DMS114 treated with DMSO at 0.1 percent for 48 hours (cell line): Measurements from ENCODE around the gene CACNA1D.
"Not testable (repeated sequence)": the region's sequence is repeated elsewhere in the genome, so short reads cannot be mapped to it uniquely, and the experiment has no call there.

Experiments
- DNase-seq: peaks from one replicate; lab custom pipeline; 2025; ENCODE audit not compliant: unreplicated experiment; lab: John Stamatoyannopoulos, UW

Gene CACNA1D

GRCh38 chr3:53613125-53613524 is 118.7 kb downstream of the CACNA1D start:
- DNase-seq = no peak

- no peak for DNase-seq
Observed at GRCh38 chr3:53614307-53614706, 119.9 kb downstream of the CACNA1D start.

- DNase-seq = no peak
Observed at GRCh38 chr3:53616321-53616720, 121.9 kb downstream of the CACNA1D start.

- no peak for DNase-seq
Observed at GRCh38 chr3:53616971-53617892, 122.8 kb downstream of the CACNA1D start.

- DNase-seq = no peak
Observed at GRCh38 chr3:53617893-53618523, 123.6 kb downstream of the CACNA1D start.

GRCh38 chr3:53618524-53618906 is 124.1 kb downstream of the CACNA1D start:
- no peak for DNase-seq

GRCh38 chr3:53618936-53619335 is 124.5 kb downstream of the CACNA1D start:
- no peak for DNase-seq

GRCh38 chr3:53624061-53624857 is 129.8 kb downstream of the CACNA1D start:
- DNase-seq = no peak

GRCh38 chr3:53626876-53627275 is 132.5 kb downstream of the CACNA1D start:
- DNase-seq = no peak

GRCh38 chr3:53628536-53629401 is 134.4 kb downstream of the CACNA1D start:
- DNase-seq = no peak

GRCh38 chr3:53629402-53629723 is 135.0 kb downstream of the CACNA1D start:
- DNase-seq = no peak

GRCh38 chr3:53630547-53630946 is 136.1 kb downstream of the CACNA1D start:
- no peak for DNase-seq

GRCh38 chr3:53633197-53633787 is 138.9 kb downstream of the CACNA1D start:
- no peak for DNase-seq

GRCh38 chr3:53635041-53635440 is 140.6 kb downstream of the CACNA1D start:
- DNase-seq = no peak

- DNase-seq = not testable (repeated sequence)
Observed at GRCh38 chr3:53638806-53639205, 144.4 kb downstream of the CACNA1D start.

- DNase-seq = no peak
Observed at GRCh38 chr3:53641397-53641796, 147.0 kb downstream of the CACNA1D start.

GRCh38 chr3:53642211-53642610 is 147.8 kb downstream of the CACNA1D start:
- no peak for DNase-seq

- DNase-seq = no peak
Observed at GRCh38 chr3:53643757-53644156, 149.3 kb downstream of the CACNA1D start.

- DNase-seq = no peak
Observed at GRCh38 chr3:53645754-53646153, 151.3 kb downstream of the CACNA1D start.

GRCh38 chr3:53646723-53647122 is 152.3 kb downstream of the CACNA1D start:
- no peak for DNase-seq
